K562 (cell line): ENCODE results near the gene EYA2. TPM values are rescaled to one million over a fixed set of nuclear protein-coding genes. Genes with fewer than 3 reads are reported as not detected.

ENCODE experiments used
- ATAC-seq: fragments of 200-7000 bp; cut with Tn5 transposase; 3 replicates; pipeline ENCODE4 v1.9.1; 2020; ENCODE audit warnings: moderate library complexity
- BruUV-seq: library from RNA; stranded (reverse); fragments of 400-500 nt; replicated peaks from 2 replicates; lab custom pipeline; 2021; lab: Mats Ljungman, UMichigan
- CTCF ChIA-PET: fragments of 300-600 bp; formaldehyde crosslinking; extraction: SDS; loops from one replicate; lab custom pipeline; 2021; ENCODE audit warnings: low intra/inter-chr PET ratio; lab: Yijun Ruan, JAX
- POLR2A ChIA-PET: fragments of 300-600, 350-650 bp; sonication (Branson Sonifier 250); formaldehyde crosslinking; extraction: SDS; loops from one replicate; lab custom pipeline; 2021; ENCODE audit warnings: antibody characterized with exemption, inconsistent platforms; lab: Yijun Ruan, JAX
- DNase-seq, 4 experiments: peaks; one replicate each; pipeline versions ENCODE4 v3.0.0 to v3.0.0-alpha.2; 2011 to 2018; ENCODE audit warnings: low spot score in 3 of 4, mixed read lengths in 3 of 4; ENCODE audit errors: extremely low read depth in 1 of 4
- FAIRE-seq: peaks from 2 replicates; lab custom pipeline; 2011; peaks lifted over from hg19 to GRCh38; lab: Jason Lieb, UNC
- H2AFZ ChIP-seq: 2 replicates; pipeline ENCODE4 v1.6.0; 2011; ENCODE audit warnings: low read depth, low read length, control low read depth, inconsistent platforms
- H3K27ac ChIP-seq: fragments of 200-600 bp; 3 replicates; pipeline ENCODE4 v1.8.0; 2011; ENCODE audit warnings: low read depth, mild to moderate bottlenecking, control low read depth, inconsistent platforms, low read length, moderate library complexity, mixed read lengths; ENCODE audit errors: extremely low read depth
- H3K27me3 ChIP-seq, 2 experiments: fragments of 300-600 bp in 1 of 2; 2 replicates in 1 of 2; 3 replicates in 1 of 2; pipeline versions ENCODE4 v1.6.0 to v1.8.0; 2011; ENCODE audit warnings: inconsistent platforms in 2 of 2, low read length in 2 of 2, mild to moderate bottlenecking in 1 of 2, mixed read lengths in 1 of 2, moderate library complexity in 1 of 2; ENCODE audit not compliant: control insufficient read depth in 2 of 2, insufficient read depth in 2 of 2
- H3K36me3 ChIP-seq: fragments of 300-600 bp; 3 replicates; pipeline ENCODE4 v1.8.0; 2011; ENCODE audit warnings: mild to moderate bottlenecking, low read length, inconsistent platforms; ENCODE audit not compliant: control insufficient read depth, insufficient read depth
- H3K4me1 ChIP-seq, 2 experiments: fragments of 200-600 bp in 1 of 2; replicated peaks in 1 of 2; 2 replicates in 1 of 2; 3 replicates in 1 of 2; pipeline versions ENCODE4 v1.5.1 to v1.8.0; 2011; ENCODE audit warnings: inconsistent platforms in 2 of 2, low read length in 2 of 2, mild to moderate bottlenecking in 1 of 2, mixed read lengths in 1 of 2, moderate library complexity in 1 of 2; ENCODE audit not compliant: control insufficient read depth in 2 of 2, insufficient read depth in 2 of 2
- H3K4me2 ChIP-seq: 2 replicates; pipeline ENCODE4 v1.6.1; 2011; ENCODE audit warnings: low read length, control low read depth, inconsistent platforms, mixed read lengths; ENCODE audit not compliant: insufficient read depth
- H3K4me3 ChIP-seq: fragments of 200-600 bp; sonication (generic), shearing (Covaris generic); 2 replicates; pipeline ENCODE4 v1.5.1; 2016; ENCODE audit warnings: control low read depth, inconsistent platforms
- H3K79me2 ChIP-seq: fragments of 200-600 bp; 3 replicates; pipeline ENCODE4 v1.8.0; 2011; ENCODE audit warnings: low read length, inconsistent platforms; ENCODE audit not compliant: control insufficient read depth, insufficient read depth
- H3K9ac ChIP-seq, 2 experiments: 2 replicates each; pipeline versions ENCODE4 v1.6.0 to v1.6.1; 2011; ENCODE audit warnings: low read depth in 2 of 2, low read length in 2 of 2, control low read depth in 1 of 2, inconsistent platforms in 1 of 2, mild to moderate bottlenecking in 1 of 2, mixed read lengths in 1 of 2; ENCODE audit not compliant: insufficient read depth in 1 of 2
- H3K9me1 ChIP-seq: one replicate; pipeline ENCODE4 v1.6.0; 2011; ENCODE audit warnings: inconsistent platforms, mild to moderate bottlenecking, low read length, moderate library complexity; ENCODE audit not compliant: control insufficient read depth, insufficient read depth
- H3K9me3 ChIP-seq: replicated peaks from 2 replicates; pipeline ENCODE4 v1.5.1; 2011; ENCODE audit warnings: low read depth, low read length, inconsistent platforms; ENCODE audit not compliant: control insufficient read depth, insufficient read depth
- H4K20me1 ChIP-seq: replicated peaks from 2 replicates; pipeline ENCODE4 v1.6.1; 2011; ENCODE audit warnings: low read length, inconsistent platforms, mixed read lengths; ENCODE audit not compliant: control insufficient read depth, insufficient read depth
- BCLAF1 ChIP-seq, 2 experiments: fragments of 450-650 bp in 1 of 2; IDR thresholded peaks; 2 replicates each; pipeline ENCODE4 v1.6.1; 2011 to 2017; ENCODE audit warnings: low read depth in 2 of 2, antibody characterized with exemption in 1 of 2, borderline replicate concordance in 1 of 2, low read length in 1 of 2, mild to moderate bottlenecking in 1 of 2, mixed read lengths in 1 of 2; ENCODE audit not compliant: control insufficient read depth in 1 of 2
- RBM22 ChIP-seq: fragments of 200-400 bp; formaldehyde crosslinking; IDR thresholded peaks from 2 replicates; pipeline ENCODE4 v1.6.1; 2018; ENCODE audit warnings: low read length, low read depth; ENCODE audit not compliant: poor library complexity, severe bottlenecking
- RBM39 ChIP-seq: fragments of 200-400 bp; formaldehyde crosslinking; optimal IDR thresholded peaks from 2 replicates; pipeline ENCODE3; 2018; ENCODE audit warnings: low read depth, low read length
- WGBS: fragments of 100-300 bp; shearing (Covaris generic); methylation state at CpG from one replicate; pipeline ENCODE4 v1.1.6; 2016; ENCODE audit warnings: low coverage, mixed read lengths; ENCODE audit not compliant: insufficient coverage; ENCODE audit errors: missing lambda C conversion rate; 5-methylcytosine and 5-hydroxymethylcytosine counted together
- in situ Hi-C: fragments of 300-500 bp; cut with MboI; formaldehyde crosslinking; loops from 4 replicates; pipeline ENCODE4 v1.15.0; 2018; ENCODE audit warnings: inconsistent platforms, mixed read lengths
- intact Hi-C: fragments of 100-400 bp; cut with micrococcal nuclease; formaldehyde crosslinking; loops from 2 replicates; pipeline ENCODE4 v1.14.2; 2022
- polyA plus RNA-seq, 8 experiments: library from polyadenylated mRNA; depleted of rRNA in 4 of 8; stranded (reverse) in 5 of 8; unstranded in 3 of 8; fragments of >200 nt; fragmentation: Nextera tagmentation in 2 of 8; fragmentation: Illumina TruSeq in 1 of 8; extraction: Ambion mirVana in 2 of 8; extraction: Trizol in 1 of 8; gene quantifications; 2 replicates each; pipeline versions ENCODE4 v1.2.1 to v1.2.3, GENCODE V29; 2011 to 2014; ENCODE audit warnings: inconsistent platforms in 1 of 8, missing spikeins in 1 of 8
- total RNA-seq, 7 experiments: library from RNA; depleted of rRNA in 6 of 7; stranded (reverse); fragments of >200 nt in 6 of 7; fragmentation: Illumina TruSeq in 2 of 7; extraction: Trizol in 2 of 7; gene quantifications; 2 replicates each; pipeline versions ENCODE4 v1.2.1 to v1.2.3, GENCODE V29; 2011 to 2021; ENCODE audit warnings: low replicate concordance in 1 of 7

Gene EYA2
- total and polyA plus RNA-seq, 9 of the 15 experiments (the other 6 are each of a cell fraction or from before 2014, with no cell fraction given), result 0.03 TPM; not detected in 8

DNA sequence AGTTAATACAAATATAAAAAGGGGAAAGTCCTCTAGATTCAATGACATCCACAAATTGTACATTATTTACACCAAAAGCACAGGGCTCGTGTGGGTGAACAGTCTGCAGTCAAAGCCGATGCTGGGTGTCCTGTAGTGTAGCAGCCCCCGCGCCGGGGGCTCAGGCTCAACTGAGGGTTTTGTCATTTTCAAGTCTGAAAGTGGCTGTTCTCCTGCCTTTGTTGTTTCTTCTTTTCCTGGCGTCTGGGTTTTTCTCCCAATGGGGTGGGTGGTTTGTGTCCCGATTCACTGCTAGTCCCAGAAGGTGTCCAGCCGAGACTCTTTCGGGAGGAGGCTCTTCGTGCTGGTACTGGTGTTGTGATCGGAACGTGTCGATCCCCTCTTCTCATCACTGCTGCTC lies 315.8 kb downstream of the EYA2 start:
- DNase-seq (no peak), FAIRE-seq (no peak)
- intact Hi-C loops, result no loop called here
- Histone ChIP-seq H3K36me3 (peaks cover 73% of the 10 kb centered on the region), H2AFZ (no peak overlapping the region), H4K20me1 (peaks cover 25% of the 10 kb centered on the region; the same call in 1 of the 2 replicates), H3K4me1 (peaks cover 5 to 7% of the 10 kb centered on the region in 2 experiments; a peak in 2 of 5 replicates), H3K79me2 (peaks cover 27% of the 10 kb centered on the region), H3K4me2 (no peak overlapping the region), H3K9me3 (no peaks in the 10 kb centered on the region)
- POLR2A ChIA-PET, result interaction anchor here (0.8 kb wide), 1 partner anchor 1732 kb away, joined by 3 read pairs; no protein-coding TSS in a partner anchor
- in situ Hi-C loops, result no loop called here
- TF ChIP-seq RBM22 (peak; percentile 46), BCLAF1 (IDR thresholded peaks at IDR 0.05; ENCODE audit: borderline replicate concordance in 1 of 2, control insufficient read depth in 1 of 2, low read depth in 2 of 2, low read length in 1 of 2) (peak in 1 of 2 experiments; percentile 35; a peak in 1 of 4 replicates), RBM39 (no peak)
- TF ChIP-seq, all 486 proteins: peak for 2
- H3K27me3 ChIP-seq, result no peaks in the 10 kb centered on the region
- no peak overlapping the region for H3K4me3 ChIP-seq
- H3K9ac ChIP-seq, result no peak overlapping the region
- CTCF ChIA-PET, result no interaction called here
- no peak for ATAC-seq
- BruUV-seq, result no TSS peak
- WGBS, result 97% methylated on average over 12 of the region's 13 CpGs
- no peaks in the 10 kb centered on the region for H3K9me1 ChIP-seq
- H3K27ac ChIP-seq, result no peak overlapping the region
